HepG2 (cell line): ENCODE results near the gene PRKCE. TPM values are rescaled to one million over a fixed set of nuclear protein-coding genes. Genes with fewer than 3 reads are reported as not detected.

Source experiments
- ATAC-seq: fragments of 200-7000 bp; cut with Tn5 transposase; 3 replicates; pipeline ENCODE4 v1.9.1; 2020; ENCODE audit warnings: mild to moderate bottlenecking, moderate library complexity
- BruUV-seq: library from RNA; stranded (reverse); fragments of 400-500 nt; replicated peaks from 2 replicates; lab custom pipeline; 2021; lab: Mats Ljungman, UMichigan
- CTCF ChIA-PET: fragments of 300-600 bp; formaldehyde crosslinking; extraction: SDS; loops from one replicate; lab custom pipeline; 2021; ENCODE audit warnings: low total read pairs, inconsistent platforms, low intra/inter-chr PET ratio; lab: Yijun Ruan, JAX
- POLR2A ChIA-PET: fragments of 350-600 bp; sonication (Branson Sonifier 250); formaldehyde crosslinking; loops from one replicate; lab custom pipeline; 2020; ENCODE audit warnings: antibody characterized with exemption, inconsistent platforms; lab: Yijun Ruan, JAX
- DNase-seq: peaks from one replicate; pipeline ENCODE4 v3.0.0-alpha.2; 2015; ENCODE audit warnings: low spot score
- FAIRE-seq: peaks from 3 replicates; lab custom pipeline; 2011; peaks lifted over from hg19 to GRCh38; lab: Jason Lieb, UNC
- H2AFZ ChIP-seq: one replicate; pipeline ENCODE4 v1.6.1; 2011; ENCODE audit warnings: low read length, inconsistent platforms
- H3K27ac ChIP-seq: fragments of 300-600 bp; 3 replicates; pipeline ENCODE4 v1.8.0; 2011; ENCODE audit warnings: mixed run types, mild to moderate bottlenecking, mixed read lengths, low read length, inconsistent platforms; ENCODE audit not compliant: insufficient read depth; ENCODE audit errors: extremely low read length
- H3K27me3 ChIP-seq, 2 experiments: fragments of 200-600 bp in 1 of 2; 2 replicates in 1 of 2; 3 replicates in 1 of 2; pipeline versions ENCODE4 v1.6.0 to v1.8.0; 2011; ENCODE audit warnings: low read length in 2 of 2, mild to moderate bottlenecking in 2 of 2, moderate library complexity in 2 of 2, inconsistent platforms in 1 of 2; ENCODE audit not compliant: insufficient read depth in 2 of 2, control insufficient read depth in 1 of 2
- H3K36me3 ChIP-seq, 2 experiments: fragments of 200-600 bp in 1 of 2; replicated peaks in 1 of 2; 2 replicates in 1 of 2; 3 replicates in 1 of 2; pipeline versions ENCODE4 v1.5.1 to v1.8.0; 2011; ENCODE audit warnings: low read length in 2 of 2, inconsistent platforms in 1 of 2; ENCODE audit not compliant: insufficient read depth in 2 of 2, control insufficient read depth in 1 of 2
- H3K4me1 ChIP-seq: 2 replicates; pipeline ENCODE4 v1.5.1; 2012; ENCODE audit warnings: low read length, inconsistent platforms; ENCODE audit not compliant: insufficient read depth
- H3K4me2 ChIP-seq: 2 replicates; pipeline ENCODE4 v1.6.0; 2011; ENCODE audit warnings: low read depth, low read length, inconsistent platforms
- H3K4me3 ChIP-seq, 3 experiments: fragments of 200-600 bp in 1 of 3; sonication (generic), shearing (Covaris generic) in 1 of 3; replicated peaks in 1 of 3; 2 replicates each; pipeline ENCODE4 v1.5.1; 2011 to 2016; ENCODE audit warnings: low read length in 3 of 3, inconsistent platforms in 2 of 3, low read depth in 2 of 3, mild to moderate bottlenecking in 2 of 3, control low read depth in 1 of 3, mixed read lengths in 1 of 3; ENCODE audit not compliant: insufficient read depth in 1 of 3
- H3K79me2 ChIP-seq: one replicate; pipeline ENCODE4 v1.6.1; 2011; ENCODE audit warnings: low read length, inconsistent platforms; ENCODE audit not compliant: insufficient read depth
- H3K9ac ChIP-seq: 2 replicates; pipeline ENCODE4 v1.6.0; 2011; ENCODE audit warnings: mild to moderate bottlenecking, low read depth, low read length, inconsistent platforms; ENCODE audit not compliant: insufficient read depth
- H3K9me3 ChIP-seq: 2 replicates; pipeline ENCODE4 v1.5.1; 2012; ENCODE audit warnings: mild to moderate bottlenecking, low read length
- H4K20me1 ChIP-seq: 2 replicates; pipeline ENCODE4 v1.6.0; 2011; ENCODE audit warnings: inconsistent platforms, mild to moderate bottlenecking, low read length, moderate library complexity; ENCODE audit not compliant: insufficient read depth
- CEBPB ChIP-seq: IDR thresholded peaks from 2 replicates; pipeline ENCODE4 v1.6.1; 2011; ENCODE audit warnings: low read depth, low read length, improper control_type of control experiment, borderline replicate concordance
- JUNB ChIP-seq: sonication (generic); formaldehyde crosslinking; IDR thresholded peaks from 2 replicates; pipeline ENCODE4 v1.8.0; 2022; ENCODE audit warnings: missing genetic modification reagents, mild to moderate bottlenecking, borderline replicate concordance
- MAZ ChIP-seq, 2 experiments: sonication (generic) in 1 of 2; formaldehyde crosslinking in 1 of 2; IDR thresholded peaks; 2 replicates each; pipeline versions ENCODE4 v1.5.0 to v1.6.1; 2012 to 2020; ENCODE audit warnings: low read depth in 2 of 2, mild to moderate bottlenecking in 2 of 2, borderline replicate concordance in 1 of 2, improper control_type of control experiment in 1 of 2, low read length in 1 of 2, missing genetic modification reagents in 1 of 2, moderate library complexity in 1 of 2
- MXI1 ChIP-seq: IDR thresholded peaks from 3 replicates; pipeline ENCODE4 v1.6.1; 2012; ENCODE audit warnings: low read depth, low read length, inconsistent platforms, borderline replicate concordance
- SALL2 ChIP-seq: sonication (generic); formaldehyde crosslinking; IDR thresholded peaks from 2 replicates; pipeline ENCODE4 v1.8.1; 2023; ENCODE audit warnings: mild to moderate bottlenecking, missing genetic modification reagents, inconsistent platforms
- ZFP62 ChIP-seq: sonication (generic); formaldehyde crosslinking; IDR thresholded peaks from 2 replicates; pipeline ENCODE4 v1.4.0; 2020; ENCODE audit warnings: missing genetic modification reagents
- ZNF329 ChIP-seq: sonication (generic); formaldehyde crosslinking; IDR thresholded peaks from 2 replicates; pipeline ENCODE4 v1.9.0; 2021; ENCODE audit warnings: low read depth, mild to moderate bottlenecking, missing genetic modification reagents
- ZNF878 ChIP-seq: sonication (generic); formaldehyde crosslinking; IDR thresholded peaks from 2 replicates; pipeline ENCODE4 v1.8.1; 2023; ENCODE audit warnings: mild to moderate bottlenecking, missing genetic modification reagents, moderate library complexity
- WGBS: methylation state at CpG from one replicate; pipeline ENCODE4 v1.1.6; 2017; ENCODE audit warnings: low lambda C conversion rate; 5-methylcytosine and 5-hydroxymethylcytosine counted together
- in situ Hi-C: cut with HindIII; loops from 2 replicates; pipeline ENCODE4 v1.10.0; 2017; ENCODE audit warnings: low pct_unique_long_range_greater_than_20kb; ENCODE audit not compliant: extremely low pct_ligation_motif_present
- intact Hi-C: fragments of 100-400 bp; cut with micrococcal nuclease; formaldehyde crosslinking; loops from one replicate; pipeline ENCODE4 v1.10.0; 2022; ENCODE audit not compliant: unreplicated experiment
- polyA plus RNA-seq, 8 experiments: library from polyadenylated mRNA; depleted of rRNA in 3 of 8; stranded (reverse) in 7 of 8; unstranded in 1 of 8; fragments of >200 nt; fragmentation: Illumina TruSeq in 4 of 8; extraction: Trizol in 4 of 8; gene quantifications; 2 replicates each; pipeline versions ENCODE4 v1.2.1 to v1.2.3, GENCODE V29; 2011 to 2016; ENCODE audit warnings: low read depth in 4 of 8, missing spikeins in 1 of 8, mixed read lengths in 1 of 8; ENCODE audit not compliant: insufficient read depth in 1 of 8
- total RNA-seq, 5 experiments: library from RNA; depleted of rRNA; stranded (reverse); fragments of >200 nt; fragmentation: Illumina TruSeq; extraction: Trizol; gene quantifications; 2 replicates each; pipeline ENCODE4 v1.2.3, GENCODE V29; 2016; ENCODE audit warnings: low read depth in 1 of 5
- TF ChIP-seq, protein P1 (sequence below): sonication (generic); formaldehyde crosslinking; IDR thresholded peaks from 2 replicates; pipeline ENCODE4 v1.4.0; 2020; ENCODE audit warnings: mild to moderate bottlenecking, missing genetic modification reagents

PRKCE gene
- total and polyA plus RNA-seq, 2 of the 13 experiments (the other 11 are each of a cell fraction or from before 2014, with no cell fraction given): 1.0 to 3.9 TPM

DNA sequence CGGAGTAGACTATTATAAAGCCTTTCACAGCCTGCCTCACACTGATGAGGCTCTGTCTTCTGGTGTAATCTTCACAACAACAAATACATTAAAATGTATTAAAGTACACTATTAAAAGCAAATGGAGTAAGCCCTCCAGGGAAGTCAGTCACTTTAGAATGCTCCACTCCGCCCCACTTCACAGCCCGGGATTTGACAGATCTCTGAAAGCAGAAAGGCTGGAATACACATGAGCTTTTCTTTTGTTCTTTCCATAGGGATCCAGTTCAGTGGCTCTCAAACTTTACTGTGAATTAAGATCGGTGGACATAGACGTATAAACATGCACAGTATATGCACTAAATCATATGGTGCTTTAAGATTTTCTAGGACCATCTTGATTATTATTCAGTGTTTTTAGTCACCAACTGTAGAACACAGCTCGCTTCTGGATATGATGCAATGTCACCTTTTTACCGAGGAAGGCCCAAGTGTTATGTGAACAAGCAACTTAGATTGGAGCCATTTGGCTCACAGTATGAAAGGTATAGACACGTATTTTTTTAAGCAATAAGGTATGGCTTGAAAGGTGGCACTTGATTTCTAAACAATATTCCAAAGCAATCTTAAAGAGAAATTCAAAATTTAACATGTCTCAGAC lies 151.1 kb downstream of the PRKCE start:
- in situ Hi-C loops (no loop called here), intact Hi-C loops (no loop called here)
- Histone ChIP-seq H3K9me3 (no peaks in the 10 kb centered on the region), H4K20me1 (no peaks in the 10 kb centered on the region), H2AFZ (no peak overlapping the region), H3K4me2 (no peak overlapping the region), H3K9ac (no peak overlapping the region), H3K27ac (no peak overlapping the region), H3K27me3 (no peaks in the 10 kb centered on the region; a peak in 2 of 5 replicates), H3K36me3 (no peaks in the 10 kb centered on the region), H3K4me3 (no peak overlapping the region), H3K79me2 (no peaks in the 10 kb centered on the region), H3K4me1 (no peaks in the 10 kb centered on the region)
- ChIA-PET CTCF (no interaction called here), POLR2A (no interaction called here)
- DNase-seq (no peak), ATAC-seq (no peak), FAIRE-seq (no peak)
- TF ChIP-seq JUNB (no peak), CEBPB (peak; percentile 75)
- 38% methylated on average over 8 of the region's 8 CpGs for WGBS
- BruUV-seq: no TSS peak

DNA sequence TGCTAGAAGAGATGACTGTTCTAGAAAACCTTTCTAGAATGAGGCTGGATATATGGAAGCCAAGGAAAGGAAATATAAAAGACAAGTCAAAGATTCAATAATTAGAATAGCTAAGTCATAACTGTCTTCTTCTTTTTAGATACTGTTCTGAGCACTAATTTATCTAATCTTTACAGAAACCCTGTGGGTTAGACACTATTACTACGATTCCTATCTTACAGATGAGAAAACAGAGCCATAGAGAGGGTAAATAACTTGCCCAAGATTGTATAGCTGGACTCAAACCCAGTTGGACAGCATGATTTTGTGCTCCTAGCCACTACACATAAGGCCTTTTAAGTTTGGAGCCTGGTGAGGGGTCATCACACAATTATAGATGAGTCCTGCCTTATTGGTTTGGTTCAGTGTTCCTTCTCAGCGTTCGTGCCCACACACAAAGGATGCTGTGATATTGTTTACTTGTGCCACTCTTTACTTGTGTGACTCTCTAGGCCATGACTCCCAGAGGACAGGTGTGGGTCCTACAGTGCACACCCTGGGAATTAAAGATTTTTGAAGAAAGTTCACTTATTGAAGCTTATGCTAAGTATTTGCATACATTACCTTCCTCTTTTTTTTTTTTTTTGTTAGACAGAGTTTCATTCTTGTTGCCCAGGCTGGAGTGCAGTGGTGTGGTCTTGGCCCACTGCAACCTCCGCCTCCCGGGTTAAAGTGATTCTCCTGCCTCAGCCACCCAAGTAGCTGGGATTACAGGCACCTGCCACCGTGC lies 153.7 kb downstream of the PRKCE start:
- 41% methylated on average over 6 of the region's 6 CpGs for WGBS
- ATAC-seq (no peak), FAIRE-seq (no peak), DNase-seq (no peak)
- H3K27ac ChIP-seq: no peak overlapping the region
- H3K79me2 ChIP-seq: no peaks in the 10 kb centered on the region
- no peaks in the 10 kb centered on the region for H3K4me1 ChIP-seq
- ChIA-PET POLR2A (no interaction called here), CTCF (no interaction called here)
- no peak overlapping the region for H3K4me2 ChIP-seq
- H3K9ac ChIP-seq: no peak overlapping the region
- H2AFZ ChIP-seq: no peak overlapping the region
- H3K9me3 ChIP-seq: no peaks in the 10 kb centered on the region
- no peak overlapping the region for H3K4me3 ChIP-seq
- H3K27me3 ChIP-seq: no peaks in the 10 kb centered on the region; a peak in 2 of 5 replicates
- TF ChIP-seq ZNF878 (no peak), SALL2 (CRISPR knock-in tag) (no peak), MAZ (IDR thresholded peaks at IDR 0.05; ENCODE audit: borderline replicate concordance, low read depth, low read length) (no peak), MAZ (CRISPR knock-in tag; IDR thresholded peaks at IDR 0.05; ENCODE audit: low read depth) (no peak), MXI1 (no peak), ZNF329 (CRISPR knock-in tag) (no peak), ZFP62 (no peak)
- TF ChIP-seq, protein P1, sequence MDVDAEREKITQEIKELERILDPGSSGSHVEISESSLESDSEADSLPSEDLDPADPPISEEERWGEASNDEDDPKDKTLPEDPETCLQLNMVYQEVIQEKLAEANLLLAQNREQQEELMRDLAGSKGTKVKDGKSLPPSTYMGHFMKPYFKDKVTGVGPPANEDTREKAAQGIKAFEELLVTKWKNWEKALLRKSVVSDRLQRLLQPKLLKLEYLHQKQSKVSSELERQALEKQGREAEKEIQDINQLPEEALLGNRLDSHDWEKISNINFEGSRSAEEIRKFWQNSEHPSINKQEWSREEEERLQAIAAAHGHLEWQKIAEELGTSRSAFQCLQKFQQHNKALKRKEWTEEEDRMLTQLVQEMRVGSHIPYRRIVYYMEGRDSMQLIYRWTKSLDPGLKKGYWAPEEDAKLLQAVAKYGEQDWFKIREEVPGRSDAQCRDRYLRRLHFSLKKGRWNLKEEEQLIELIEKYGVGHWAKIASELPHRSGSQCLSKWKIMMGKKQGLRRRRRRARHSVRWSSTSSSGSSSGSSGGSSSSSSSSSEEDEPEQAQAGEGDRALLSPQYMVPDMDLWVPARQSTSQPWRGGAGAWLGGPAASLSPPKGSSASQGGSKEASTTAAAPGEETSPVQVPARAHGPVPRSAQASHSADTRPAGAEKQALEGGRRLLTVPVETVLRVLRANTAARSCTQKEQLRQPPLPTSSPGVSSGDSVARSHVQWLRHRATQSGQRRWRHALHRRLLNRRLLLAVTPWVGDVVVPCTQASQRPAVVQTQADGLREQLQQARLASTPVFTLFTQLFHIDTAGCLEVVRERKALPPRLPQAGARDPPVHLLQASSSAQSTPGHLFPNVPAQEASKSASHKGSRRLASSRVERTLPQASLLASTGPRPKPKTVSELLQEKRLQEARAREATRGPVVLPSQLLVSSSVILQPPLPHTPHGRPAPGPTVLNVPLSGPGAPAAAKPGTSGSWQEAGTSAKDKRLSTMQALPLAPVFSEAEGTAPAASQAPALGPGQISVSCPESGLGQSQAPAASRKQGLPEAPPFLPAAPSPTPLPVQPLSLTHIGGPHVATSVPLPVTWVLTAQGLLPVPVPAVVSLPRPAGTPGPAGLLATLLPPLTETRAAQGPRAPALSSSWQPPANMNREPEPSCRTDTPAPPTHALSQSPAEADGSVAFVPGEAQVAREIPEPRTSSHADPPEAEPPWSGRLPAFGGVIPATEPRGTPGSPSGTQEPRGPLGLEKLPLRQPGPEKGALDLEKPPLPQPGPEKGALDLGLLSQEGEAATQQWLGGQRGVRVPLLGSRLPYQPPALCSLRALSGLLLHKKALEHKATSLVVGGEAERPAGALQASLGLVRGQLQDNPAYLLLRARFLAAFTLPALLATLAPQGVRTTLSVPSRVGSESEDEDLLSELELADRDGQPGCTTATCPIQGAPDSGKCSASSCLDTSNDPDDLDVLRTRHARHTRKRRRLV (CRISPR knock-in tag): no peak
- no peaks in the 10 kb centered on the region for H4K20me1 ChIP-seq
- in situ Hi-C loops (no loop called here), intact Hi-C loops (no loop called here)
- H3K36me3 ChIP-seq: no peaks in the 10 kb centered on the region
- no TSS peak for BruUV-seq
